ENCODE measurements around the gene UBE2D3.

DNA sequence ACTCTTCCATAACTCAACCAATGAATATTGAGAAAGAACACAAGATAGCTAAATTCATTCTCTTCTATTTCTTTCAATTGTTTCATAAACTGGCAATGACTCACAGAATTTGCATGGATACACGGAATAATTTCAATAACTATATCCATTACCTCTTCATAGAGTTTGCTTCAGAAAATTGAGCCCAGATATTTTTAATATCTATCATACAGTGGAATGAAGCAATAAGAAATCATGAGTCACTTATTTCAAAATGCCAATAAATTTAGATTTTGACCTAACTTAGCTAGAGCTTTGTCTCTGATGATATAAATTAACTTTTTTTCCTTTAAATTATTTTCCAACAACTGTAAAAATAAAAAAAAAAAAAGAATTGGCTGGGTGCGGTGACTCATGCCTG, 44.3 kb downstream of the UBE2D3 start:
- TF ChIP-seq, protein P1, sequence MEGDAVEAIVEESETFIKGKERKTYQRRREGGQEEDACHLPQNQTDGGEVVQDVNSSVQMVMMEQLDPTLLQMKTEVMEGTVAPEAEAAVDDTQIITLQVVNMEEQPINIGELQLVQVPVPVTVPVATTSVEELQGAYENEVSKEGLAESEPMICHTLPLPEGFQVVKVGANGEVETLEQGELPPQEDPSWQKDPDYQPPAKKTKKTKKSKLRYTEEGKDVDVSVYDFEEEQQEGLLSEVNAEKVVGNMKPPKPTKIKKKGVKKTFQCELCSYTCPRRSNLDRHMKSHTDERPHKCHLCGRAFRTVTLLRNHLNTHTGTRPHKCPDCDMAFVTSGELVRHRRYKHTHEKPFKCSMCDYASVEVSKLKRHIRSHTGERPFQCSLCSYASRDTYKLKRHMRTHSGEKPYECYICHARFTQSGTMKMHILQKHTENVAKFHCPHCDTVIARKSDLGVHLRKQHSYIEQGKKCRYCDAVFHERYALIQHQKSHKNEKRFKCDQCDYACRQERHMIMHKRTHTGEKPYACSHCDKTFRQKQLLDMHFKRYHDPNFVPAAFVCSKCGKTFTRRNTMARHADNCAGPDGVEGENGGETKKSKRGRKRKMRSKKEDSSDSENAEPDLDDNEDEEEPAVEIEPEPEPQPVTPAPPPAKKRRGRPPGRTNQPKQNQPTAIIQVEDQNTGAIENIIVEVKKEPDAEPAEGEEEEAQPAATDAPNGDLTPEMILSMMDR (conservative IDR thresholded peaks at IDR 0.05), result no peak
- TF ChIP-seq ZFX (IDR thresholded peaks at IDR 0.05), result no peak
